HG03097 (cell line): ENCODE data around the gene GOLGB1.
"Not testable (repeated sequence)": the region's sequence is repeated elsewhere in the genome, so short reads cannot be mapped to it uniquely, and the experiment has no call there.

Source experiments
- ATAC-seq: cut with Tn5 transposase; IDR thresholded peaks from one replicate; pipeline ENCODE4 v1.9.1; 2021; ENCODE audit not compliant: unreplicated experiment, low FRiP score

Gene GOLGB1

DNA sequence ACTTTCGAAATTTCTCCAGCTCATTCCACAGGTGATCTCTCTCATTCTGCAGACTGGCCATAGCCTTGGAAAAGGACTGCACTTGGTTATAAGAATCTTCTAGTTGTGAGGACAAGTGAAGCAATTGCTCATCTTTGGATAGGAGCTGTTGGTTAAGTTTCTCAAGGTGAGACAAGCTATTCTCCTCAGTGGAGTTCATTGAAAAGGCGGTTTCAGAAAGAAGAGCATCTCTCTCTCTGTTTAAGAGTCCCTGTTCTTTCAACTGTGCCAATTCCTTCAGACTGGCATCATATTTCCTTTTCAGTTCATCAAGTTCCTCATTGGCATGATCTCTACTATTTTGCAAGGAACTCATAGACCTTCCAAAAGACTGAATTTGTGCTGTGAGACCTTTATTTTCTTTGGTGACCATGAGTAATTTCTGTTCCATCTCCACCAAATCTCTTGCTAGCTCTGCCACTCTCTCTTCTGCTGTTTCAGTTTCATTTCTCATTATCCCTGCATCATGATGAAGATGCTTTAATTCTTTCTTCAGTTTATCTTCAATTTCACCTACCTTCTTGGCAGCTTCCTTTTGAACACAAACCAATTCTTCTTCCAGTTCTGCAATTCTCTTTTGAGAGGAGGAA lies 58.6 kb downstream of the GOLGB1 start:
- ATAC-seq, result peak; percentile 48

DNA sequence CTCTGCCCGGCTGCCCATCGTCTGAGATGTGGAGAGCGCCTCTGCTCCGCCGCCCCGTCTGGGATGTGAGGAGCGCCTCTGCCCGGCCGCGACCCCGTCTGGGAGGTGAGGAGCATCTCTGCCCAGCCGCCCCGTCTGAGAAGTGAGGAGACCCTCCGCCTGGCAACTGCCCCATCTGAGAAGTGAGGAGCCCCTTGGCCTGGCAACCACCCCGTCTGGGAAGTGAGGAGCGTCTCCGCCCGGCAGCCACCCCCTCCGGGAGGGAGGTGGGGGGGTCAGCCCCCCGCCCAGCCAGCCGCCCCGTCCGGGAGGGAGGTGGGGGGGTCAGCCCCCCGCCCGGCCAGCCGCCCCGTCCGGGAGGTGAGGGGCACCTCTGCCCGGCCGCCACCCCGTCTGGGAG lies 60.8 kb downstream of the GOLGB1 start:
- not testable (repeated sequence) for ATAC-seq

DNA sequence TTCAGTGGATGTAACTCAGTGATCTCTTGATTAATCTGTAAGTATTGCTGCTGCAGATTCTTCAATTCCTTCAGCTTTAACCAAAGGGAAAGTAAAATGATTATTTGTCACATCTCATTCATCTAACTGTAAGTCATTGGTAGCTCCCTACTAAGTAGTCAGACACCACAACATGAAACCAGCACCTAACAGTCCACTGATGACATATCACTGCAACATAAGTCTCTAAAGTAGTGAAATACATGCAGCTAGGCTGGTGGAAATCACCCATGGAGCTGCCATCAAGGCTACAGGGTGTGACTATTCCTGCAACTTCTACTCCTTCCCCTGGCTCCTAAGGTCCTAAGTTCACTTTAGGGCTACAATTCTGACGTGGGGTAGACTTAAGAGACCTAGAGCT lies 67.7 kb downstream of the GOLGB1 start:
- ATAC-seq, result no peak

DNA sequence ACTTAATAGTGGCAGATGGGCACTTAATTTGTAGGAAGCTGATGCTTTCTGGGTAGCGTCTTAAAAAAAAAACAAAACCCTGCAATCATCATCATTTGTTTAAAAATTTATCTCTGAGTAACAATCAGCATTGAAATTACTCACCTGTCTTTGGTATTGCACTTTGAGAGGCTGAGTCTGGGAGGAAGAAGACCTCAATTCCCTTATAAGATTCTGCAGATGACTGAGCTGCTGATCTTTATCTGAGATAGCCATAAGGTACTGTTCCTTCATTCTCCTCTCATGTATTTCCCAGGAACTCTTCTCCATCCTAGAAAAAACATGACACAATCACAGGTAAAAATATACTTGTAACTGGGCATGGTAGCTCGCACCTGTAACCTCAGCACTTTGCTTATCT lies 72.4 kb downstream of the GOLGB1 start:
- ATAC-seq, result no peak

DNA sequence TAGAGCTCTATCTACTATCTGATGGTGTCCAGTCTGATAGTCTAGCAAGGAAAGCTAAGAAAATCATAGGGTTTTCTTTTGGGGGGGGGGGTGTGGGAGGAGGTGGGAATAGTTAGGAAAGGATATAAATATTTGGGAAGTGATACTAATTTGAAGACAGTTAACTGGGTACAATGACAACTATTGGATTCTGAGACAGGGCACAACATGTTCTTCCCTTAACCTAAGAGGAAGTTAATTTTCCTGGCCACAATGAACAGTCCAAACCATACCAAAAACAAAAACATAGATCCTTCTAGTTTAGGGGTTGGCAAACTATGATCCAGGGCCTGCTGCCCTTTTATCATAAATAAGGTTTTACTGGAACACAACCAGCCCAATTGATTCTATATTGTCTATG lies 78.9 kb downstream of the GOLGB1 start:
- ATAC-seq, result no peak

DNA sequence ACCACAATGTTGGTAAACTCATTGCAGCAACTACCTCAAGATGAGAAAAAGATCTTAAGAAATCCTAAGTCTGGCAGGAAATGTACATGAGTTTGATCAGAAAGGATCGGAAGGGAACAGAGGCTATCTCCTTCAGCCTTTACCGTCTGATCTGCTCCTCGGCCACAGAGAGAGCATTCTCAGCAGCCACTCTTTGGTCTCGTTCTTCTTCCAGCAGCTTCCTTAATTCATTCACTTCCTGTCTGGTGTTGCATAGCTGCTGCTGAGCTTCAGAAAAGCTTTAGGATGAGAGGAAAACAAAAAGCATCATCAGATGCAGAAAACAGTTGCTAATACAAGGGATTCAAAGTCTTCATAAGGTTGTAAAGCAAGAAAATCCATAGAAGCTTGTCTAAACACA lies 82.2 kb downstream of the GOLGB1 start:
- ATAC-seq, result no peak

DNA sequence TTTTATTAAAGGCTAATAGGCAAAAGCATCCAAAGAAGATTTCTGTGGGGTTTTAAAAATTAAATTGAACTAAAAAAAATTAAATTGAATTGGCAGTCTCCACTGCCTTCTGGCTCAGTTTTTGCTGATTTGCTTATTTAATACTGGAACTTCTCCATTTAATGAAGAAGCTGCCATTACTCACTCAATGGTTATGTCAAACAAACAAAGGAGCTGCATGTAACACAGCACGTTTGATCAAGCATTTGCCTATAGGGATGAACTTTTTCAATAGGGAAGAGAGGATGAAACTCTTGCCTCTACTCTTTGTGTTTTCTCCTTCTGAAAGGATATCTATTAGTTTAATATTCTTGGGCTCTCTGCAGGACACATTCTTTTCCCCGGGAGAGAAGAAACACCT lies 84.1 kb downstream of the GOLGB1 start:
- no peak for ATAC-seq

DNA sequence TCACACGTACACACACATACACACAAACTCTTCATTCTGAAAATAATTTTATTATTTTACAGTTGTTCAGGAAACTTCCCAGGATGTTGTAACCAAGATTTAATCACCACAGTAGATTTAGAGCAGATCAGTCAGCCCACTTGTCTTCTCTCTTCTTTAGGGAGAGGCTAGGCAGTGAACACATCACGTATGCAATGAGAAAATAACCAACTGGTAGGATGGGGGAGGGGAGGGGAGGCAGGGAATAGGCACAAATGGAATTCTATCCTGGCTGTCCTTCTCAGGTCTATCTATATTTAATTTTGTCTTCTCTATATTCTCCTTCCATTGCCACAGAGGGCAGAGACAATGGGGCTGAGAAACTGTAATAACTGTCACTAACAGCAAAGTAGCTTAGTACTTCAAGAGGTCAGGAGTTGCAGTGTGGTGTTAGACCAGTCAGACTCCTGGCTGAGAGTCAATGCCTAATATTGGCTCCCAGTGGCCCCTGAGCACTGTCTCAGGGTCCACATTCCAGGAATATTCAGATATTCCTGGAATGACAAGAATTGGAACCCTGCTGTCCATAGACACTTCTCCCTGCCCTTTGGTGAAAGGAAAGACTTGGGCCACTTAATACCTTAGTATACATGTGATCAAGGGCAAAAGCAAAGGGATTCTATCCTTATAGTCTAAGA lies 86.2 kb downstream of the GOLGB1 start:
- ATAC-seq, result no peak

DNA sequence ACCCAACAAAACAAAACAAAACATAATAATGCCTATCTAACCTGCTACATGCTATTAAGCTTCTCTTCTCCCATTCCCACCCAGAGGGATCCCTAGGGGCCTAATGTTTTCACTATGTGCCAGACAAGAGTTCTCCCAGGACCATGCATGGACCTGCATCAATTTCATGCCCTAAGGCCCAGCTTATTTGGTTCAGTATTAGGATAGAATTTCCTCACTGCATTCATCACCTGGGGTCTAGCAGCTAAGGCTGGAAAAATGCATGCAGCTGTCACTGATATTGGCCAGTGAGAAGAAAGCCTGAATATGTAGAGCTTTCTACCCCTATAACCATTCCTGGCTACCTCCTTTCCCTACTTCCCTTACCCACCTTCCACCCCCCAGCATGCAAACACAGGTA lies 86.8 kb downstream of the GOLGB1 start:
- no peak for ATAC-seq

DNA sequence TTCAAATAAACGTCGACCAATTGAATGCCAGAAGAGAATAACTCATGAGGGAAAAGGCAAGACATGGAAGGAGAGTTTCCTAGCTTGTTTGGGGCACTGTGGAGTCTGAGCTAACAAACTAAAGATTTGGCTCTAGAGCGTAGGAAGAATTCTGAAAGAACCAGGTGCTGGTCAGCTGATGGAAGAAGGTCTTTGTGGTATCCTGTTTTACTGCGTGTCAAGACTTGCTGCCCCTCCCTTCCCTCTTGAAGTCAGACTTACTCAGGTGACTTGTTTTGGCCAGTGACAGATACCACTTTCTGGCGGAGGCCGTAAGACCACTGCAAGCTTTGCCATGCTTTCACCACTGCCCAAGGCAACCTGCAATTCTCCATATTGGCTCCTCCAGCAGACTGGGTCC lies 88.2 kb downstream of the GOLGB1 start:
- no peak for ATAC-seq

DNA sequence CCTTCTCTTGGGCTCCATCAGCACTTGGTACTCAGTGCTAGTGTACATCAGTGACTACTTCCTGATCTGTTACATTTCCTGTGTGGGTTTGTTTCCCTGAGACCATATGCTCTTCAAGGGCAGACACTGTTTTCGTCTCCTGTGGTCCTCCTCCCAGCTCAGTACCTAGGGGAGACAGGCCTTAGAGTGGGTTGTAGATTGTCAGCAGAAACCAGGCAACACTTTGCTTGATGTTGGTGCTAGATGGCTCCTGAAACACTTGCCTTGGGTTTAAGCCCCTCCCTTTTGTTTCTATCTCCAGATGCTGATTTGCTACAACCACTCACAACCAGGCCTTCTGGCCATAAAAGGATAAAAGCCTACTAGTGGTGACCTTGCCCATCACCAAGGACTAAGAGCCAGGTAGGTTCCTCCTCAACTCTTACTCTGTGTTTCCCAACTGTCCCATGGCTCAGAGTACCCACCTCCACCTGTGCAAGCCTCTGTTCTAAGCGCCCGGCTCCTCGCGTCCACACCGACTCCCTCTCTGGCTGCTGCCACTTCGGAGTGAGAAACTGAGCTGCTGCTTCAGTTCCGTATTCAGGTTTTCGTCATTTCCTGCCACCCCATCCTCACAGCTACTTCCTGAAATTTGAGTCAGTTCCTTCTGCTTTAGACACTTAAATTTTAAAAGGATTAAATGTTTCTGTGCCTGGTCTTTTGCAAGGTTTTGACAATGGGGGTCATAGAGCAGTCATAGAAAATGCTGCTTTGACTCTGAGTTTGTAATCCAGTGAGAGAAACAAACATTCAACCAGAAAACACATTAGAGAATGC lies 89.0 kb downstream of the GOLGB1 start, which contains the start of gene HCLS1:
Gene HCLS1 (minus strand): TSS at position 548 of the 816 bp plus-strand sequence. CDS start 2,556 bp downstream, outside the sequence.
- peak; percentile 64 for ATAC-seq

DNA sequence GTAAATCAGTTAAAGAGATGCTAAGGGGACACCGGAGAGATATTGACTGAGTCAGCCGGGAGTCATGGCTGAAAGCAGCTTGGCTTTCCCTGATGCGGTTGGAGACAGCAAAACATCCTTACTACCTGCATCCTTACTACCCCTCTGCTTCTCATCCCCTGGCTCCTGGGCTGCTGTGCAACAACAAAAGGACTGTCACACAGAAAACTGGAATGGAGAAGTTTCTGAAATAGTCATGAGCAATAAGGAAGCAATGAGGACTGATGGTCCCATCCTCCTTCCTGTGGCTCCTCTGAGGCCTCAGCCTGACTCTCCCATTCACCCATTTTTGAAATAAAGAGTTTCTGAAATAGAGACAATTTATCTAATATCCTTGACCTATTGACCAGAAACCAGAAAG lies 90.0 kb downstream of the GOLGB1 start:
- no peak for ATAC-seq

DNA sequence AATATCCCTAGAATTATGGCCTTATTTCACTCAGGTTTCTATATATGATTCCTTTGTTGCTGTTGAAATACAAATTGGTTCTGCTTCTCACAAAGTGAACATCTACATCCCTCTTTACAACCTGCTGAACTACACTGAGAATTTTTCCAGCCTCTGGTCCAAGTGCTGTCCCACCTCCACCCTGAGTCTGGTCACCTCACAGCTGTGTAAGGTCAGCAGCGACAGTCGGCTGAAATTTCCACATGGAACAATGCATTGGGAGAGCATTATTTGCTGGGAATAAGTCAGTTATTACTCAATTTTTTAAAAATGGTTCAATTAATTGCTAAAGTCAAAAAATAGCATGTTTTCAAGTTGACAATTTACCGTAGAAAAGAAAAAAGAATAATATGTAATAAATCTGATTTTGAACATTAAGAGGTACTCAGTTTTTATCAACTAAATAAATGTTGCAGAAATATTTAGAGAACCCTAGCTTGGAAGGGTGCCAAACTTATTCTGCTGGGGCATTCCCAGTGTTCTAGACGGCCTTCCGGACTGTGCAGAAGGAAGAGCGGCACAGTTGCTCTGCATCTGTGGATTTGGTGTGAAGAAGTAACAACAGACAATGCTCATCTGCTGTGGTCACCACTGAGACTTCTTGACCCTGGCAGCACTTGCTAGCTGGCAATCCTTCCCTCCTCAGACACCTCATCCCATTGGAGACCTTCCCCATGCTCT lies 90.7 kb downstream of the GOLGB1 start:
- ATAC-seq, result no peak

DNA sequence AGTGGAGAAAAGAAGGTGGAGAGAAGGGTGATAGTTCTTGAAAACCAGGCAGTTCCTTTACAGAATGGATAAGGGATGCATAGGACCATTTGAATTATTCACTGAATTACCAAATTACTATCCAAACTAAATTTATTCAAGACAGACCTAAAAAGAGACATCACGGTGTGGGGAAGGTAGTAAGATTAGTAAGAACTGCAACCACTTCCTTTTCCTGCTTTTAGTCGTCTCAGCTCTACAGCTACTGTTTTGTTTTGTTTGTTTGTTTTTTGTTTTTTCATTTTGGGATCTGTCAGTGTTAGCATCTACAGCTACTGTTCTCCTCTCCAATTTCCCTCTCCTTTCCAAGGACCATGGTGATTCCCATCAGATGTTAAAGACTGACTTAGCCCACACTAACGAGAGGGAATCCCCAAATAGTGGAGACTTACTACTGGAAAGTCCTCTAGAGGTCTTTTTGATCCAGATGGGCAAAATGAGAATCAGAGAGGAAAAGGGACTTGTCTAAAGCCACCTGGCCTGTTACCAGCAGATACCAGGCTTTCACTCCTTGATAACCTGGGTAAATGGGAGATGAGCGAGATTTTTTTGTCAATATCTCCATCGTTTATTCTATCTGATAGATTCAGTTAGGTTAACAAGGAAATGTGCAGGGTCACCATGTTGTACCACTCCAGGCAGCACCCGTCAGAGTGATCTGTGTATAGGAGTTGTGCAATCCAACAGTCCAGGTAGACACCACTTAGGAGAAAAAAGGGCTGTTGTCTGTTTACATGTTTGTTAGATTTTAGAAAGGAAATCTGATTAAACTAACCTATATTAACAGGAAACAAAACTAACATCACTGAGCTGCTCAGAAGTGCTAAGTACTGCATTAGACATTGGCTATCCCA lies 94.8 kb downstream of the GOLGB1 start:
- ATAC-seq, result no peak

DNA sequence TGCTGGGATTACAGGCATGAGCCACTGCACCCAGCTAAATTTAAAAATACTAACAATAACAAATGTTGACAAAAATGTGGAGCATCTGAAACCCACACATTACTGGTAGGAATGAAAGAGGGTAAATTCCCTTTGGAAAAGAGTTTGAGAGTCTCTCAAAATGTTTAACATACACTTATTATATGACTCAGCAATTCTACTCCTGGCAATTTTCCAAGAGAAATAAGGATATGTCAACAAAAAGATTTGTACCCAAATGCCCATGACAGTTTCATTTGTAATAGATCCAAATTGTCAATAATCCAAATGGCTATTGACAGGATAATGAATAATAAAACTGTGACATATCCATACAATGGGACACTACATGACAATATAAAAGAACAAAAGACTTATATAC lies 97.9 kb downstream of the GOLGB1 start:
- no peak for ATAC-seq

DNA sequence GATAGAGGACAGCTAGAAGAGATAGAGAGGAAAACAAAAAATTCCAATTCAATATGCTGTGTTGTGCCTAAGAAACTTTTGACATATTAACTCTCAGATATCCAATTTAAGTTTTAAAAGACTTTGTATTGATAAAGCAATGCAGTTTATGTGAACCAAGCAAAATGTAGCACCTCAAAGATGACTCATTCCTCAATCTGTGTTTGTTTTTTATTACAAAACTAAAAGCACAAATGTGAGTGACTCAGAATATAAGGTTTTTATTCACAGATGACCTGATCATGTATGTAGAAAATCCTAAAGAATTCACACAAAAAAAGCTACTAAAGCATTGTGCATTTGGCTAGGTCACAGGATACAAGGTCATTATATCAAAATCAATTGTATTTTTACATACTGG lies 99.9 kb downstream of the GOLGB1 start:
- ATAC-seq, result no peak

DNA sequence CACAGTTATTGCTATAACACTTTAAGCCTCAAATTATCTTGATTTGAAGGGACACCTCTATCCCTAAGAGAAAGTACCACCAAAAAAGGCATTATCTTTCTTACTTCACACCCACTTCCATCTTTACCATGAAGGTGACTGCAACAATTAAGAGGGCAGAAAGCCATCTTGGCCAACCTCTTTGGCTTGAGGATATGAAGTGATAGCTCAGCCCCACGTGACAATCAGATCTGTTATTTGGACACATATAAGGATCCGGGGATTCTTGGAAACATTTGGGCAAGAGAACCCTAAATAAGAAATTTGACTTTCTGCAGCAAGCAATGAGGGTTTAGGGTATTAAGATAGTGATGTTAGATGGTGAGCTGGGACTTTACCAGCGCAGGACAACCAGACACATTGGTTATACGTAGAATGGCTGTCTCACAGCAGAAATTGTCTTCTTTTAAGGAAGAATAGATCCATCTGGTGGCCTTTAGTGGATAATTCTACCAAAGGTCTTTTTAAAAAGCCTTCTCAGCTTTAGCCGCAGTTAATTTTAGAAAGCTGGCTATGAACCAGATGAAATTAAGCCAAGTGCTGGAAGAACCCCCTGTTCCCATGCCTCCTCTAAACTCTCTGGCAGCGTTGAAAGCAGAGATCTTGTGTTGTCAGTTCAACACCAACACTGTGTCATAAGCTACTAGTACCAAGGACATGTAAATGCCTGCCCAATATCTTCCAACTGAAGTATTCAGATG lies 101.2 kb downstream of the GOLGB1 start:
- no peak for ATAC-seq

DNA sequence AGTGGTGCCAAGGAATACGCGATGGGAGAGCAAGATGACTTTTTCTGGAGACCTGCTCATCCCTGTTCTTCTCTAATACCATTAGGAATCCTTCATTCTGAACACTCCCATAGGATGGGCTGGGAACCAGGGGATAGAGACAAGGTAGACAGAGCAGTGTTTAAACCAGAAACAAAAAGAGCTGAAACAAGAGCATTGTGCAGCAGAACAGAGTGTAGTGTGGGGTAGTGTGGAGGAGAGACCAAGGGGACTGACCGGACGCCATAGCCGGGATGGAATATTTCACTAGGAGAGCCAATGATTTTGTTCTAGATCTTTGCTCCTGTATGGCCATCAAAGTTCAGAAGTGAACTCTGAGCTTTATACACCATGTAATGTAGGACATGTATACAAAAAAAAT lies 104.5 kb downstream of the GOLGB1 start:
- no peak for ATAC-seq

DNA sequence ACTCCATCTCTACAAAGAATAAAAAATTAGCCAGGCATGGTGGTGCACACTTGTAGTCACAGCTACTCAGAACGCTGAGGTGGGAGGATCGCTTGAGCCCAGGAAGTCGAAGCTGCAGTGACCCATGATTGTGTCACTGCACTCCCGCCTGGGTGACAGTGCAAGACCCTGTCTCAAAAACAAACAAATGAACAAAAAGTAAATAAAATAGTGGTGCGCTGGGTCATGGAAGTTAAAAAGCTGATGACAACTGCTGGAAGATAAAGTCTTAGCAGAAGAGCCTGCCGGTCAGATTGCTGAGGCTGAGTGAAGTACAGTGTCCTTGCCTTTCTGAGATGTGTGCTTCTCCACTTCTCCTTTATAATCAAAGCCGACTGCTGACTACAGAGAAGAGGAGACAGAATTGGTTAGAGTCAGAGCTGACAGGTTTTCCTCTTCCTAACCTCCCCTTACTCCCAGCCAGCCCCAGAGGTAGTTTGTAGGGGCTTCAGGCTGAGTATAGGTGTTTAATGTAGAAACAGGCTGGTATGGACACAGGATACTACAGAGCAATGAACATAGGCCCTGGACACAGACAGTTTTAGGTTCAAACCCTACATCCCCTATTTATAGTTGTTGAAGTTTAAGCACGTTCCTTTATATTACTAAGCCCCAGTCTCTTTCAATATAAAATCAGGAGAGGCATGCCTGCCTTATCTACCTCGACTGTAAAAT lies 106.8 kb downstream of the GOLGB1 start:
- no peak for ATAC-seq
